Head of caudate nucleus (tissue), 42 donors: ENCODE results near the gene UPF3A.
"Not testable (repeated sequence)": the region's sequence is repeated elsewhere in the genome, so short reads cannot be mapped to it uniquely, and the experiment has no call there.

Experiments used
- DNase-seq, 42 donors: peaks; one replicate each; pipeline versions ENCODE4 v3.0.0 to v3.0.0-alpha.2; 2020 to 2021; ENCODE audit warnings: mixed read lengths in 7 of 42
- intact Hi-C: fragments of 100-400 bp; cut with DNase I; formaldehyde crosslinking; loops from one replicate; pipeline ENCODE4 v1.15.0; 2022

UPF3A gene

GRCh38 chr13:114321256-114321655 lies 39.9 kb downstream of the UPF3A start:
- intact Hi-C loops, result no loop called here
- DNase-seq, result no peak

GRCh38 chr13:114323349-114323748 lies 41.9 kb downstream of the UPF3A start:
- no peak for DNase-seq
- intact Hi-C loops, result no loop called here

GRCh38 chr13:114324334-114324733 lies 42.9 kb downstream of the UPF3A start:
- intact Hi-C loops, result no loop called here

GRCh38 chr13:114325729-114326128 lies 44.3 kb downstream of the UPF3A start:
- intact Hi-C loops, result no loop called here
- no peak for DNase-seq

More at GRCh38 chr13:114324334-114324733, 42.9 kb downstream of the UPF3A start:
- no peak for DNase-seq

GRCh38 chr13:114328034-114328433 lies 46.6 kb downstream of the UPF3A start:
- DNase-seq, result no peak
- intact Hi-C loops, result no loop called here

- intact Hi-C loops, result no loop called here
- no peak for DNase-seq
These were observed 47.2 kb downstream of the UPF3A start for GRCh38 chr13:114328595-114328994.

GRCh38 chr13:114330086-114330485 lies 48.7 kb downstream of the UPF3A start:
- intact Hi-C loops, result no loop called here
- DNase-seq, result no peak

- DNase-seq, intact Hi-C loops: not testable (repeated sequence)
These were observed 52.5 kb downstream of the UPF3A start for GRCh38 chr13:114333881-114334280.

- DNase-seq, result no peak
- intact Hi-C loops, result no loop called here
These were observed 53.1 kb downstream of the UPF3A start for GRCh38 chr13:114334305-114335053.

- intact Hi-C loops, DNase-seq: not testable (repeated sequence)
These were observed 55.1 kb downstream of the UPF3A start for GRCh38 chr13:114336457-114336856.

- no peak for DNase-seq
- intact Hi-C loops, result no loop called here
These were observed 57.6 kb downstream of the UPF3A start for GRCh38 chr13:114338959-114339358.

- DNase-seq, result peak in 16 of 42 donors; percentile 7 to 66 (median 26)
- intact Hi-C loops, result no loop called here
These were observed 58.6 kb downstream of the UPF3A start for GRCh38 chr13:114339857-114340534.

- intact Hi-C loops, result no loop called here
- DNase-seq, result no peak
These were observed 59.8 kb downstream of the UPF3A start for GRCh38 chr13:114341003-114341777.

GRCh38 chr13:114347256-114347655 lies 65.9 kb downstream of the UPF3A start:
- intact Hi-C loops, DNase-seq: not testable (repeated sequence)

- DNase-seq, intact Hi-C loops: not testable (repeated sequence)
These were observed 71.4 kb downstream of the UPF3A start for GRCh38 chr13:114352763-114353162.

GRCh38 chr13:114353382-114353781 lies 72.0 kb downstream of the UPF3A start:
- DNase-seq, intact Hi-C loops: not testable (repeated sequence)
